Tibial artery (tissue), 4 donors: Measurements from ENCODE around the gene NRP2.

Source experiments
- DNase-seq, 2 donors: peaks; one replicate each; pipeline ENCODE4 v3.0.0-alpha.2; 2019
- H3K27ac ChIP-seq, 2 donors: fragments of 200-600 bp; sonication (generic) in 1 of 2; 1 replicate in 1 of 2; 2 replicates in 1 of 2; pipeline ENCODE4 v1.5.1; 2018 to 2019; ENCODE audit warnings: mild to moderate bottlenecking in 1 of 2
- H3K27me3 ChIP-seq, 2 donors: fragments of 200-600 bp; sonication (generic) in 1 of 2; one replicate each; pipeline versions ENCODE4 v1.5.1 to v1.6.0; 2016 to 2019
- H3K36me3 ChIP-seq, 3 donors: fragments of 200-600 bp; sonication (generic) in 2 of 3; one replicate each; pipeline ENCODE4 v1.5.1; 2016 to 2019; ENCODE audit warnings: mild to moderate bottlenecking in 2 of 3
- H3K4me1 ChIP-seq, 4 donors: fragments of 200-600 bp; sonication (generic) in 2 of 4; 1 replicate in 3 of 4; 2 replicates in 1 of 4; pipeline ENCODE4 v1.5.1; 2016 to 2019
- H3K4me3 ChIP-seq, 2 donors: fragments of 200-600 bp; sonication (generic) in 1 of 2; 1 replicate in 1 of 2; 2 replicates in 1 of 2; pipeline ENCODE4 v1.5.1; 2018 to 2019; ENCODE audit warnings: mild to moderate bottlenecking in 2 of 2
- H3K9me3 ChIP-seq, 3 donors: fragments of 200-600 bp; sonication (generic) in 1 of 3; one replicate each; pipeline ENCODE4 v1.5.1; 2016 to 2019
- CTCF ChIP-seq, 2 experiments: fragments of 200-600 bp in 1 of 2; fragments of 450-650 bp in 1 of 2; IDR thresholded peaks; one replicate each; pipeline ENCODE4 v1.5.1; 2017 to 2019; ENCODE audit warnings: antibody characterized with exemption in 2 of 2, mild to moderate bottlenecking in 1 of 2, moderate library complexity in 1 of 2
- intact Hi-C: fragments of 100-400 bp; cut with DNase I; formaldehyde crosslinking; loops from one replicate; pipeline ENCODE4 v1.15.0; 2023; ENCODE audit warnings: low total_unique reads

Gene NRP2

GRCh38 chr2:205731583-205731981 lies 49.3 kb downstream of the NRP2 start:
- intact Hi-C loops, result no loop called here
- peaks cover 0 to 17% (median 10%) of the 10 kb centered on the region in 4 donors for H3K4me1 ChIP-seq
- TF ChIP-seq CTCF (IDR thresholded peaks at IDR 0.05), result no peak
- peak overlapping the region in 1 of 2 donors; percentile 28 for H3K27ac ChIP-seq
- H3K27me3 ChIP-seq, result no peaks in the 10 kb centered on the region
- no peak for DNase-seq
- peaks cover 0 to 29% (median 11%) of the 10 kb centered on the region in 3 donors for H3K36me3 ChIP-seq
- H3K9me3 ChIP-seq, result no peaks in the 10 kb centered on the region
- no peak overlapping the region for H3K4me3 ChIP-seq

GRCh38 chr2:205732314-205732713 lies 50.0 kb downstream of the NRP2 start:
- Histone ChIP-seq H3K27ac (no peak overlapping the region), H3K36me3 (peaks cover 0 to 26% (median 9%) of the 10 kb centered on the region in 3 donors), H3K9me3 (no peaks in the 10 kb centered on the region), H3K4me1 (peaks cover 0 to 17% (median 10%) of the 10 kb centered on the region in 4 donors), H3K4me3 (no peak overlapping the region), H3K27me3 (no peaks in the 10 kb centered on the region)
- TF ChIP-seq CTCF (IDR thresholded peaks at IDR 0.05), result no peak
- intact Hi-C loops, result no loop called here
- no peak for DNase-seq

- Histone ChIP-seq H3K36me3 (peaks cover 0 to 23% (median 6%) of the 10 kb centered on the region in 3 donors), H3K27ac (peak overlapping the region in 1 of 2 donors; percentile 15), H3K27me3 (no peaks in the 10 kb centered on the region), H3K9me3 (no peaks in the 10 kb centered on the region), H3K4me1 (peaks cover 0 to 17% (median 10%) of the 10 kb centered on the region in 4 donors), H3K4me3 (no peak overlapping the region)
- intact Hi-C loops, result no loop called here
- DNase-seq, result no peak
- no peak for TF ChIP-seq CTCF (IDR thresholded peaks at IDR 0.05)
Observed at GRCh38 chr2:205733082-205733481, 50.8 kb downstream of the NRP2 start.

- intact Hi-C loops, result no loop called here
- no peak for DNase-seq
- Histone ChIP-seq H3K36me3 (peaks cover 0 to 17% (median under 1%) of the 10 kb centered on the region in 3 donors), H3K9me3 (no peaks in the 10 kb centered on the region), H3K4me3 (no peak overlapping the region), H3K4me1 (peaks cover 0 to 17% (median 10%) of the 10 kb centered on the region in 4 donors), H3K27me3 (no peaks in the 10 kb centered on the region), H3K27ac (peak overlapping the region; percentile 9 to 15)
- TF ChIP-seq CTCF (IDR thresholded peaks at IDR 0.05), result no peak
Observed at GRCh38 chr2:205733648-205734047, 51.3 kb downstream of the NRP2 start.

GRCh38 chr2:205734436-205735037 lies 52.2 kb downstream of the NRP2 start:
- peak overlapping the region; percentile 22 to 36 for H3K27ac ChIP-seq
- H3K27me3 ChIP-seq, result no peaks in the 10 kb centered on the region
- intact Hi-C loops, result no loop called here
- DNase-seq, result no peak
- peaks cover 0 to 8% (median 0%) of the 10 kb centered on the region in 3 donors for H3K36me3 ChIP-seq
- H3K4me3 ChIP-seq, result no peak overlapping the region
- peaks cover 0 to 17% (median 10%) of the 10 kb centered on the region in 4 donors for H3K4me1 ChIP-seq
- TF ChIP-seq CTCF (IDR thresholded peaks at IDR 0.05), result no peak
- H3K9me3 ChIP-seq, result no peaks in the 10 kb centered on the region
